ENCODE measurements around the gene EIF4A3. TPM values are rescaled to one million over a fixed set of nuclear protein-coding genes. Genes with fewer than 3 reads are reported as not detected.

EIF4A3 gene
- polyA plus RNA-seq, 2 of the 4 experiments (the other 2 are of a cell fraction) = 181 to 189 TPM

GRCh38 chr17:80109066-80109660 lies 37.8 kb downstream of the EIF4A3 start:
- POLR2A ChIA-PET = no interaction called here
- H3K4me3 ChIP-seq = no peak overlapping the region
- DNase-seq (ENCODE audit: low read depth in 1 of 2, low spot score in 1 of 2) = no peak
- no peaks in the 10 kb centered on the region for H3K9me3 ChIP-seq
- no peak for TF ChIP-seq MAZ (IDR thresholded peaks at IDR 0.05; ENCODE audit: borderline replicate concordance, low read depth, low read length)
- TF ChIP-seq FOXS1 (CRISPR knock-in tag; IDR thresholded peaks at IDR 0.05) = no peak
- TF ChIP-seq HOXB13 (CRISPR knock-in tag; IDR thresholded peaks at IDR 0.05; ENCODE audit: low read depth) = no peak
- 89% methylated on average over 13 of the region's 13 CpGs for WGBS (ENCODE audit: missing lambda C conversion rate)
- H3K4me2 ChIP-seq = no peak overlapping the region
- no peak overlapping the region for H3K27ac ChIP-seq
- no peaks in the 10 kb centered on the region for H3K4me1 ChIP-seq
- no peak for ATAC-seq
- CTCF ChIA-PET = interaction anchor here (1.2 to 11.7 kb wide), 3 partner anchors 8 to 101 kb away, joined by 4 to 99 read pairs (median 5); partner anchors contain the start of gene GAA
- no peak for FAIRE-seq

- ATAC-seq (no peak), FAIRE-seq (no peak), DNase-seq (ENCODE audit: low read depth in 1 of 2, low spot score in 1 of 2) (no peak)
- CTCF ChIA-PET = interaction anchor here (0.5 to 11.7 kb wide), 8 partner anchors 7 to 119 kb away, joined by 3 to 99 read pairs (median 4); partner anchors contain the start of gene GAA
- POLR2A ChIA-PET = no interaction called here
- TF ChIP-seq PHF8 (IDR thresholded peaks at IDR 0.05; ENCODE audit: borderline replicate concordance, low read depth) = no peak
- TF ChIP-seq ELK1 (IDR thresholded peaks at IDR 0.05; ENCODE audit: low read depth, low read length) = no peak
- TF ChIP-seq HOXB13 (CRISPR knock-in tag; IDR thresholded peaks at IDR 0.05; ENCODE audit: low read depth) = no peak
- TF ChIP-seq POLR2A (IDR thresholded peaks at IDR 0.05; ENCODE audit: low read length) = no peak
- TF ChIP-seq E2F6 (IDR thresholded peaks at IDR 0.05; ENCODE audit: borderline replicate concordance, low read depth) = no peak
- TF ChIP-seq ZFP36 (IDR thresholded peaks at IDR 0.05; ENCODE audit: borderline replicate concordance, partially characterized antibody) = no peak
- TF ChIP-seq KDM5A (IDR thresholded peaks at IDR 0.05) = no peak
- TF ChIP-seq, protein P1, sequence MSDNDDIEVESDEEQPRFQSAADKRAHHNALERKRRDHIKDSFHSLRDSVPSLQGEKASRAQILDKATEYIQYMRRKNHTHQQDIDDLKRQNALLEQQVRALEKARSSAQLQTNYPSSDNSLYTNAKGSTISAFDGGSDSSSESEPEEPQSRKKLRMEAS (IDR thresholded peaks at IDR 0.05) = no peak
- TF ChIP-seq FOSB (CRISPR knock-in tag; IDR thresholded peaks at IDR 0.05) = no peak
- no peak for TF ChIP-seq MAFK (IDR thresholded peaks at IDR 0.05; ENCODE audit: partially characterized antibody)
- Histone ChIP-seq H3K4me3 (no peak overlapping the region), H3K4me1 (no peaks in the 10 kb centered on the region), H3K9me3 (no peaks in the 10 kb centered on the region), H3K4me2 (no peak overlapping the region), H3K27ac (no peak overlapping the region)
- WGBS (ENCODE audit: missing lambda C conversion rate) = 90% methylated on average over 36 of the region's 40 CpGs
These were observed 38.6 kb downstream of the EIF4A3 start for GRCh38 chr17:80108036-80108971.

- Histone ChIP-seq H3K27ac (no peak overlapping the region), H3K4me1 (peaks cover 3% of the 10 kb centered on the region), H3K4me3 (no peak overlapping the region), H3K4me2 (no peak overlapping the region), H3K9me3 (no peaks in the 10 kb centered on the region)
- DNase-seq (ENCODE audit: low read depth in 1 of 2, low spot score in 1 of 2) (no peak), ATAC-seq (no peak), FAIRE-seq (no peak)
- POLR2A ChIA-PET = no interaction called here
- WGBS (ENCODE audit: missing lambda C conversion rate) = 93% methylated on average over 46 of the region's 46 CpGs
- CTCF ChIA-PET = interaction anchor here (0.5 to 1.6 kb wide), 9 partner anchors 10 to 120 kb away, joined by 3 to 9 read pairs (median 3); no protein-coding TSS in a partner anchor
- no peak for TF ChIP-seq SMC3 (IDR thresholded peaks at IDR 0.05)
- TF ChIP-seq ESRRA (IDR thresholded peaks at IDR 0.05; ENCODE audit: borderline replicate concordance, low read length) = no peak
- TF ChIP-seq EHMT2 (IDR thresholded peaks at IDR 0.05; ENCODE audit: low read depth) = no peak
- no peak for TF ChIP-seq RNF2 (IDR thresholded peaks at IDR 0.05; ENCODE audit: borderline replicate concordance, low read depth)
- TF ChIP-seq, protein P2, sequence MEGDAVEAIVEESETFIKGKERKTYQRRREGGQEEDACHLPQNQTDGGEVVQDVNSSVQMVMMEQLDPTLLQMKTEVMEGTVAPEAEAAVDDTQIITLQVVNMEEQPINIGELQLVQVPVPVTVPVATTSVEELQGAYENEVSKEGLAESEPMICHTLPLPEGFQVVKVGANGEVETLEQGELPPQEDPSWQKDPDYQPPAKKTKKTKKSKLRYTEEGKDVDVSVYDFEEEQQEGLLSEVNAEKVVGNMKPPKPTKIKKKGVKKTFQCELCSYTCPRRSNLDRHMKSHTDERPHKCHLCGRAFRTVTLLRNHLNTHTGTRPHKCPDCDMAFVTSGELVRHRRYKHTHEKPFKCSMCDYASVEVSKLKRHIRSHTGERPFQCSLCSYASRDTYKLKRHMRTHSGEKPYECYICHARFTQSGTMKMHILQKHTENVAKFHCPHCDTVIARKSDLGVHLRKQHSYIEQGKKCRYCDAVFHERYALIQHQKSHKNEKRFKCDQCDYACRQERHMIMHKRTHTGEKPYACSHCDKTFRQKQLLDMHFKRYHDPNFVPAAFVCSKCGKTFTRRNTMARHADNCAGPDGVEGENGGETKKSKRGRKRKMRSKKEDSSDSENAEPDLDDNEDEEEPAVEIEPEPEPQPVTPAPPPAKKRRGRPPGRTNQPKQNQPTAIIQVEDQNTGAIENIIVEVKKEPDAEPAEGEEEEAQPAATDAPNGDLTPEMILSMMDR (IDR thresholded peaks at IDR 0.05) = no peak
- TF ChIP-seq E2F6 (IDR thresholded peaks at IDR 0.05; ENCODE audit: borderline replicate concordance, low read depth) = no peak
- no peak for TF ChIP-seq KDM1A (IDR thresholded peaks at IDR 0.05; ENCODE audit: low read depth)
- TF ChIP-seq ZNF302 (CRISPR knock-in tag; IDR thresholded peaks at IDR 0.05) = no peak
- TF ChIP-seq CHD2 (IDR thresholded peaks at IDR 0.05; ENCODE audit: low read length, partially characterized antibody) = no peak
- TF ChIP-seq FOSB (CRISPR knock-in tag; IDR thresholded peaks at IDR 0.05) = no peak
- no peak for TF ChIP-seq GATA3 (IDR thresholded peaks at IDR 0.05; ENCODE audit: borderline replicate concordance)
- no peak for TF ChIP-seq JUNB (IDR thresholded peaks at IDR 0.05)
These were observed 39.5 kb downstream of the EIF4A3 start for GRCh38 chr17:80107231-80108021.
